HG02870 (cell line): Measurements from ENCODE around the gene DENND1B.
"Not testable (repeated sequence)": the region's sequence is repeated elsewhere in the genome, so short reads cannot be mapped to it uniquely, and the experiment has no call there.

Experiments
- ATAC-seq: cut with Tn5 transposase; IDR thresholded peaks from one replicate; pipeline ENCODE4 v1.9.1; 2021; ENCODE audit warnings: mild to moderate bottlenecking, moderate library complexity; ENCODE audit not compliant: unreplicated experiment

The DENND1B gene

DNA sequence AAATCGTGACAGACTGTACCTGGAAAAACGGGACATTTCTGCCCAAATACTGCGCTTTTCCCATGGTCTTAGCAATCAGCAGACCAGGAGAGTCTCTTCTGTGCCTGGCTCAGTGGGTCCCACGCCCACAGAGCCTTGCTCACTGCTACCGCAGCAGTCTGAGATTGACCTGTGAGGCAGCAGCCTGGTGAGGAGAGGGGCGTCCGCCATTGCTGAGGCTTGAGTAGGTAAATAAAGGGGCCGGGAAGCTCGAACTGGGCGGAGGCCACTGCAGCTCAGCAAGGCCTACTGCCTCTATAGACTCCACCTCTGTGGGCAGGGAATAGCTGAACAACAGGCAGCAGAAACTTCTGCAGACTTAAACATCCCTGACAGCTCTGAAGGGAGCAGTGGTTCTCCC is 203.1 kb downstream of the DENND1B start:
- no peak for ATAC-seq

DNA sequence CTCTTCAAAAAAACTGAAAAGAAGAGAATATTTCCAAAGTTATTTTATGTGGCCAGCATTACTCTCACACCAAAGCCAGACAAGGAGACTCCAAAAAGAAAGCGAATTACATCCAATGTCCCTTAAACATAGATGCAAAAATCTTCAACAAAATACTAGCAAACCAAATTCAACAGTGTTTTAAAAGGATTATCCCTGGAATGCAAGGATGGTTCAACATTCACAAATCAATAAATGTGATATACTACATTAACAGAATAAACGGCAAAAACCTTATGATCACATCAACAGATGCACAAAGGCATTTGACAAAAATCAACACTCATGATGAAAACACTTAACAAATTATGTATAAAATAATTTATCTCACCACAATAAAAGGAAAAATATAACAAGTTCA is 207.8 kb downstream of the DENND1B start:
- no peak for ATAC-seq

DNA sequence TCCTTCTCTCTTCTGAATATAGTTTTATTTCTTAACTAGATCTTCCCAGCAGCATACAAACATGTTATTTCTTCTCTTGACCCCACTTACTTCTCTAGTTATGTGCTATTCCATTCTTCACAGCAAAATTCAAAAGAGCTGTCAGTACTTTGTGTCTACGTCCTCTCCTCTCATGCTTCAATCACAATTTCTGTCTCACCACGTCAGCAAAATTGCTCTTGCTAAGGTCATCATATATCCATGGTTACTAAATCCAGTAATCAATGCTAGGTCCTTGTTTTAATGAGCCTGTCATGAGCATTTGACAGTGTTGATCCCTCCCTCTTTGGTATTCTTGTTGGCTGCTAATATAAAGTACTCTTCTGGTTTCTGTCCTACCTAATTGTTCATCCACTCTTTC is 214.2 kb downstream of the DENND1B start:
- no peak for ATAC-seq

DNA sequence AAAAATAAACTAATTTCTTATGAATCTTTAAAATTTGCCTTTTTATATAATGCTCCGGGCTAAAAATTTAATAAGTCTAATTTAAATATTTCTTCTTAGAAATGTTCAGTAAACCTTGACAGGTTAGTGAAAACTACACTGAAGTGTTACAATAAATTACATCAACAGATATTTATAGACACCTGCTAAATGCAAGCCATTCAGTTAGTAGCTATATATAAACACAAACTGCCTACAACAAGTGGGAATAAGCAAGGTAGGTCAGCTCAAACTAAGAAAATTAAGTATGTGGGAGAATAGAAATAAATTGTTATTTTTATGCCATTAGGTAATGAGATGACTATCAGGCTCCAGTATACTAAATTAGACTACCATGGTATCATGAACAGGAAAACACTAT is 215.6 kb downstream of the DENND1B start:
- ATAC-seq = no peak

- no peak for ATAC-seq
These were observed 216.0 kb downstream of the DENND1B start for GRCh38 chr1:197559244-197559643.

DNA sequence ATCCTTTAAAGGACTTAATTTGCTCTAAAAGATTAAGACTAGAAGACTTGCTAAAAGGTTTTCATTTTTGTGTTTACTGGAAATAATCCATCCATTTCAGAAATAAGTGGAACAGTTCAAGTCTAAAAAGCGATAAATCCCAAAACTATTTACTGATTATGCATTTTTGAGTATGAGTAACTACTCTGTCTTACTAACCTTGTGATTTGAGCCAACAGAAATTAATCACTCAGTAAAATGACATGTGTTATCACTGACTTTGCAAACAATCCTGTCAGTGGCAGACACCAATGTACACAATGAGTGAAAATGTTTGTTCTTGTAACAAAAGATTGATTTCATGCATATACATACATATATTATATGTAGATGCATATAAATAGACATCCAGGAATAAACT is 218.0 kb downstream of the DENND1B start:
- ATAC-seq = no peak

GRCh38 chr1:197553281-197553680 is 222.0 kb downstream of the DENND1B start:
- ATAC-seq = no peak

GRCh38 chr1:197546989-197547388 is 228.3 kb downstream of the DENND1B start:
- no peak for ATAC-seq

DNA sequence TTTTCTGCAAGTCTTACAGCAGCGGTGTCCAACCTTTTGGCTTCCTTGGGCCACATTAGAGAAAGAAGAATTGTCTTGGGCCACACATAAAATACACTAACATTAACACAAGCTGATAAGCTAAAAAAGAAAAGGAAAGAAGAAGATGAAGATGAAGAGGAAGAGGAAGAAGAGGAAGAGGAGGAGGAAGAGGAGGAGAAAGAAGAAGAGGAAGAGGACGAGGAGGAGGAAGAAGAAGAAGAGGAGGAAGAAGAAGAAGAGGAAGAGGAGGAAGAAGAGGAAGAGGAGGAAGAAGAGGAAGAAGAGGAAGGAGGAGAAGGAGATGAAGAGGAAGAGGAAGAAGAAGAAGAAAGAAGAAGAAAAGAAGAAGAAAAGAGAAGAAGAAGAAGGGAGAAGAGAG is 230.7 kb downstream of the DENND1B start:
- ATAC-seq = no peak

- no peak for ATAC-seq
These were observed 231.2 kb downstream of the DENND1B start for GRCh38 chr1:197544130-197544529.

DNA sequence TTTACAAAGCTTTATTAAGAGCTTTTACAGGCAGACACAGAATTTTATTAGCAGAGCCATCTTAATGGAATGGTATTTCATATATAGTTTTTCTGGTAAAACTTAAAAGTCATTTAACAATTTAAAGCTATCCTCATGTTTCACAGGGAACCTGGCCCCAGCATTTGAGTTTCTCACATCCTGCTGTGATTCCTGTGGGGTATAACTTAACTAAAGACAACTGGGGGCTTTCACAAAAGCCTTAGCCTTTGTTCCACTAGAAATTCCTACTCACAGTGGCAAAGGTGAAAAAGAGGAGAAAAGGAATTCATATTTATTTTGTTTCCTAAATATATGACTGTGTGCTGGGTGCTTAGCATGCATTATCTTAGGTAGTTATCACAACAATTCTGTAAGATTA is 233.9 kb downstream of the DENND1B start:
- ATAC-seq = no peak

- ATAC-seq = no peak
These were observed 248.4 kb downstream of the DENND1B start for GRCh38 chr1:197526736-197527371.

GRCh38 chr1:197521118-197521739 is 254.1 kb downstream of the DENND1B start:
- ATAC-seq = peak; percentile 63

DNA sequence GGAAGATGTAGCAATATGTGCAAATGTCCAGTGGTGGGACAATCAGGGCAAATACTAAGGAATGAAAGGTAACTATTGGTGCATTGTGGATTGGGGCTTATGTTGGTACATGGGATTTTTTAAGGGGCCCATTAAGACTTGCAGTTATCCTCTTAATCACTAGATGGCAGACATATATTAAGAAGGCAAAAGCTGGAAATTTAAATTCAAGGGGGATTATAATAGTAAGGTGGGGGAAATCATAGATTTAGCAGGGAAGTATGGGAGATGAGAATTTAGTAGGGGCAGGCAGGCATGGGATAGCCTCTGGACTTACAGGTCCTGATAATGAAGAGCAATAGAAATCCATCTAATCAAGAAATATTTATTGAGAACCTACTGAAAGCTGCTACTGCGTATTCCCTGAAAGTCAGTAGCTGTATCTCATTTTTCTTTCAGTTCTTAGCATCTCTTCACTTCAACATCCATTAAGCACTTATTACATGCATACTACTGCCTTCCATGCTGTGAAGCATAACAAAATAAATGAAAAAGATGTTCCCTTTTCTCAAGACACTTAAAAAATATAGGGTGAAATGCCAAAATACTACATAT is 255.4 kb downstream of the DENND1B start:
- no peak for ATAC-seq

- ATAC-seq = no peak
These were observed 259.9 kb downstream of the DENND1B start for GRCh38 chr1:197515421-197515820.

DNA sequence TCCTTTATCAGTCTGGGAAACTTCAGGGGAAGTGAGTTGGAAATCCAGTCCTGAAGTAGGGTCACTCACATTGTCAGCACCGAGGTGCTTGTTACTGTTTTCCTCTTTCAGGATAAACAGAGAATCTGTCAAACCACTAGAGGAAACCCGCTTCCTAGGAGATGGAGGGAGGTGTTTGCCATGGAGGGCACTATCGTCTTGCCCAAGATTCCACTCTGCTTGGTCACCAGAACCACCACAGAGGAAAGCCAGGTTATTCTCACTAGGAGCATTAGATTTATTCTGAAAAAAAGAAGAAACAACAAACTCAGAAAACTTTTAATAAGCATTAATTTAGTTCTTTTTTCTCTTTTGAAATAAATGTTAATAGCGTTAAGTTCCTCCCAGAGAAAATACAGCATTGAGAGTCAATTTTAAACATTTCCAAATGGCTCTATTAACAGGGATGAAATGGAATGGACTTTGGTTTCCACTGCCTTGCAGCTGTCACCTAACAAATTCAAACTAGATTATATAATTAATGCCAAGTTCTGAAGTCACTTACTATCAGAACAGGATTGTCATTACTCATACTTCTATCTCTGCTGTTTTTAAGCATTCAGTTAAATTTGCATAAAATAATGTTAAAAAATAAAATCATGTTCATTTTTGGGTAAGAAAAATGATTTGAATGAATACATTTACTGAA is 264.4 kb downstream of the DENND1B start:
- no peak for ATAC-seq

DNA sequence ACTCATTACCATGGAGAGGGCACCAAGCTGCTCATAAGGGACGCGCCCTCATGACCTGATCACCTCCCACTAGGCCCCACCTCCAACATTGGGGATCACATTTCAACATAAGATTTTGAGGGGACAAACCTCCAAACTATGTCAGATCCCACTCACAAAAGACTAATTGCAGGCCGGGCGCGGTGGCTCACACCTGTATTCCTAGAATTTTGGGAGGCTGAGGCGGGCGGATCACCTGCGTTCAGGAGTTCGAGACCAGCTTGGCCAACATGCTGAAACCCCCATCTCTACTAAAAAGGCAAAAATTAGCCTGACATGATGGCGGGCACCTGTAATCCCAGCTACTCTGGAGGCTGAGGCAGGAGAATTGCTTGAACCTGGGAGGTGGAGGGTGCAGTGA is 278.6 kb downstream of the DENND1B start:
- ATAC-seq = no peak

DNA sequence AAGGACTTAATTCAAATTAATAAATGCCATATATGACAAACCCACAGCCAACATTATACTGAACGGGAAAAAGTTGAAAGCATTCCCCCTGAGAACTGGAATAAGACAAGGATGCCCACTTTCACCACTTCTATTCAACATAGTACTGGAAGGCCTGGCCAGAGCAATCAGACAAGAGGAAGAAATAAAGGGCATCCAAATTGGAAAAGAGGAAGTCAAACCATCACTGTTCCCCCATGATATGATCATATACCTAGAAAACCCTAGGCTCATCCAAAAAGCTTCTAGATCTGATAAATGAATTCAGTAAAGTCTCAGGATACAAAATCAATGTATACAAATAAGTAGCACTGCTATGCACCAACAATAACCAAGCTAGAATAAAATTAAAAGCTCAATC is 283.8 kb downstream of the DENND1B start:
- not testable (repeated sequence) for ATAC-seq

- no peak for ATAC-seq
These were observed 288.3 kb downstream of the DENND1B start for GRCh38 chr1:197486946-197487345.

DNA sequence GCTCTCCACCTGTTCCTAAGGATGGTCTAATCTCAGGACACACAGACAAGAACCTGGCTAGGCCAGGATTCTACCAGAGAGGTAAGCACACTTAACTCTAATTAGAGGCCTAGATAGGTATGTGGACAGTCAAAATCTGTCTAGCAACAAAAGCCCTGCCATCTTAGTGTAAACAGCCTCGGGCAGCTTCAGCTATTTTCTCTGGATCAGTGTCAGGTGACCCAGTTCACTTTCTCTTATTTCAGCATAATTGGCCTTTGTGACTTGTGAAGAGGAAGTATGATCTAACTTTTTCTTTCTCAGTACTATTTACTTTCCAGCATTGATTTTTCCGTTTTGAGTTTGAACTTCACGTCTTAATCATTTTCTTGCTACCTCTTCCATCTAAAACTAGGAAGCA is 289.5 kb downstream of the DENND1B start:
- ATAC-seq = no peak

- ATAC-seq = peak; percentile 55
These were observed 294.2 kb downstream of the DENND1B start for GRCh38 chr1:197481101-197481500.

DNA sequence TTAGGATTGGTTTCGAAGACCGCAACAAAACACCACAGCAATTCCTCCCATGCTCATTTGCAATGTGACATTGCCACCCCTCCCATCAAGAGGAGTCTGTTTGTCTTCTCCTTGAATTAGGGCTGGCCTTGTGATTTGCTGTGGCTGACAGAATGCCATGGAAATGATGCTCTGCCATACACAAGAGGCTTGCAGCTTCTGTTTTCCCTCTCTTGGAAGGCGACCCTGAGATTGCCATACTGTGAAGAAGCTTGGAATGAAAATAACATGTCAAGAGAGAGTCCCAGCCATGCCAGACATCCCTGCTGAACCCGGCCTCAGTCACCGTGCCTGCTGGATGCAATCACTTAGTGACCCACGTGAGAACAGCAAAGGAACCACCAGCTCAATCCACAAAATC is 294.8 kb downstream of the DENND1B start:
- ATAC-seq = peak; percentile 4
